NCI-H526 treated with DMSO at 0.1 percent for 48 hours (cell line): ENCODE results near the gene OTUD7B.
"Not testable (repeated sequence)": the region's sequence is repeated elsewhere in the genome, so short reads cannot be mapped to it uniquely, and the experiment has no call there.

Experiments
- DNase-seq: peaks from one replicate; lab custom pipeline; 2025; lab: John Stamatoyannopoulos, UW

The OTUD7B gene

DNA sequence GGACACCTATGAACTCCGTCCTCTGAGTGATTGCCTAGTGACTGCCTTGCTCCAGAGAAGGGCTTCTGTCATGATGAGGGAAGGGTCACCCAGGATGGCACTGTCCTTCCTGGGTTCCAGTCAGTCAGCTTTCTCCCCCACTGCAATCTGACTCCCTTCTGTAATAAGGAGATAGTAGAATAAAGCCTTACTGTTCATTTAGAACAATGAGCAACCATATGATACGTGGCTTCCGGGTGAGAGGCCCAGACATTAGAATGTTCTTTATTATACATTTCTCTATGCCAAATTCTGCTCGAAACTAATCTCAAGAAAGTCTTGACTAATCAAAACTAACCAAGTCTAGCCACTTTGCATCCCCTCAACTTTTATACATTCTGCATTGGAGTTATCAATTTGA is 65.3 kb downstream of the OTUD7B start:
- no peak for DNase-seq

DNA sequence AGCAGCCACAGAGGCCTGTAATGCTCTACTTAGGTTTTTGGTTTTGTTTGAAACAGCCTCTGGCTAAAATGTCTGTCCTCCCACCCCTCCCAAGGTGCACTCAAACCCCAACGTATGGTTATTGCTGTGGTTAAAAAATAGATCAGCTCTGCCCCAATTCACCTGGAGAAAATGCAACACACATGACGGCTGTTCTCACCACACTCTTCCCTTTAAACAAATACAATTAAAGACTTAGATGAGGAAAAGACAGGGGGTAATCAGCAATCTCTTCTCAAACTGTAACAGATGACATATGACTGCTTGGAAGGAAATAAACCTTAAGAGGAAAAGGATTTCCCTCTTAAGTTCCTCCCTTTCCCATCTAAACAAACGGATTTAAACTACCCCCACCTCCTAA is 67.6 kb downstream of the OTUD7B start:
- no peak for DNase-seq

DNA sequence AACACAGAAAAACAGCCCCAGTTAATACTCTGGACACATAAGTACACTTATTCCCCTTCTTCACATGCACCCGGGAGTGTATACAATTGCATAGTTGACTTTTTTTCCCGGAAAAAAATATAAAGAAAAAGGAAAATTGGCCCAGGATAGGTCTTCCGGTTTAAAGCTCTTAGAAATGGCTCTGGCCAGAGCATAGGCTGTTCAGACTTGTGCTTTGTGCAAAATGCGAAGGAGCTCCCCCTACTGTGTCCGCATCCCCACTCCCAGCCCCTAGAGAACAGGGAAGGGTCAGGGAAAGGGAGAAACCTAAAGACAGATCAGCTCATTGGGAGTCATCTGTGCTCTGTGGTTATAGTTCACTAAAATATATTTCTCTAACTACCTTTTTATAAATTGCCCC is 68.3 kb downstream of the OTUD7B start:
- no peak for DNase-seq

DNA sequence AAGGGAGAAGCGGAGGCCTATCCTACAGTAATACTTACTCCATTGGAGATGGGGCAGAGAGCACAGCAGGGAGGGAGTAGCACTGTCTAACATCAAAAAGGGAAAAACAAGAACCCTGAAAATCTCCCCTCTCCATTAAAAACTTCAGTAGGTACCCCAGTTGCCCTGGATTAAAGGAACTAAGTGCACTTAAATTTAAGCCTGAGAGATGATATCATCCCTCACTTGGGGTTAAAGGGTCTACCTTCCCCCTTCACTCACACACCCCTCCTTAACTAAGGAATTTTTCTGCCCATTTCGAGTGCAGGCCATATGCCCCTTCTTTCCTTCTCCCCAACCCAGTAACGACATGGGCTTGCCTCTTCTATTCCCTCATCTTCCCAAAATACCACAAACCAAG is 70.1 kb downstream of the OTUD7B start:
- no peak for DNase-seq

DNA sequence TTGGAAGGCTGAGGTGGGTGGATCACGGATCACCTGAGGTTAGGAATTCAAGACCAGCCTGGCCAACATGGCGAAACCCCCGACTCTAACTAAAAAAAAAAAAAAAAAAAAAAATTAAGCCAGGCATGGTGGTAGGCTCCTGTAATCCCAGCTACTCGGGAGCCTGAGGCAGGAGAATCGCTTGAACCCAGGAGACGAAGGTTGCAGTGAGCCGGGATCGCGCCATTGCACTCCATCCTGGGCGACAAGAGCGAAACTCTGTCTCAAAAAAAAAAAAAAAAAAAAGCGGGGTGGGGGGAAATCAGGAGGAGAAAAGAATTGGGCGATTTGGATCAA is 71.9 kb downstream of the OTUD7B start:
- DNase-seq, result not testable (repeated sequence)

DNA sequence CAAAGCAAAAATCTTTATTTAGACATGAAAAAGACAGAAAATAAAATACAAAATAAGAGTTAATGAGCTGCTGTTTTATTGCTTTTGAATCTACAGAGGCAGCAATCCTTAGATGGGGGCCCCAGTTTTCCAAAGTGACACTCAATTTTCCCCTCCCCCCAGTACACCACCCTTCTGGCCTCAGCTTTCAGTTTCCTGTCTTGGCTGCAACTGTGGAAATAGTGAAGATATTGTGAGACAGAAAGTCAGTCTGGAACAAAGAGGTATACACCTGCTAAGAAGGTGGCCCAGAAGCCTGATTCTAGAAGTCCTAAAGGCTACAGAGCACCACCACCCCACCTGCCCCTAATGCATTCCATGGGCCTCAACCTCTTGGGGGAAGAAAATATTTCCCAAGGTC is 72.8 kb downstream of the OTUD7B start:
- no peak for DNase-seq

DNA sequence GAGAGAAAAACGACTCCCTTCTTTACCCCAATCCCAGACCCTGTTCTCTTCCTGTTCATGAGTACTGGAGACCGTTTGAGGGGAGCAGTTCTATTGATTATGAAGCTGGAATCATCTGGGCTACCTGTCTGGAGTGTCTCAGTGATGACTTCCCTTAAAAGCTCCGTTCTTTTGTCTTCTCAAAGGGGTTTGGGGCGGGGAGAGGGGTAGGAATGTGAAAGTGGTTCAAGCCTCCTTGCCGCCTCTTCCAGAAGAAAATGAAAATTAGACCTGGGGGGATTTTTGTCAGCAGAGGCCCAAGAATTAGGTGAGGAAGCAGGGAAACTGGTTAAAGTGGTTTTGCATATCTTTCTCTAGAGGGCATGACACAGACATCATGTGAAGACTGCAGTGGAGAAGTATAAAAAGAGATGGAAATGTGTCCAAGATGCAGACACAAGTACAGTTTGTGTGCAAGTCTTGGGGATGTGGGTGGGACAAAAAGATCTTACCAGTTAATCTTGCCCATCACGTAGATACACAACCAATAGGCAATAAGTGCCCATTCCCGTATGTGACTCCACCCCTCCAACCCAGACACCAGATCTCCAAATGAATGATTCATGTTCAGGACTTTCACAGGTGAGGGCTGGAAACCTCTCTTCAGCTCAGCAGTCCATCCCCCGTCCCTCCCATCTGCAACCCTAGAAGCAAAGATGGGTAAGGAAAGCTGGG is 73.4 kb downstream of the OTUD7B start:
- peak; percentile 67 for DNase-seq

DNA sequence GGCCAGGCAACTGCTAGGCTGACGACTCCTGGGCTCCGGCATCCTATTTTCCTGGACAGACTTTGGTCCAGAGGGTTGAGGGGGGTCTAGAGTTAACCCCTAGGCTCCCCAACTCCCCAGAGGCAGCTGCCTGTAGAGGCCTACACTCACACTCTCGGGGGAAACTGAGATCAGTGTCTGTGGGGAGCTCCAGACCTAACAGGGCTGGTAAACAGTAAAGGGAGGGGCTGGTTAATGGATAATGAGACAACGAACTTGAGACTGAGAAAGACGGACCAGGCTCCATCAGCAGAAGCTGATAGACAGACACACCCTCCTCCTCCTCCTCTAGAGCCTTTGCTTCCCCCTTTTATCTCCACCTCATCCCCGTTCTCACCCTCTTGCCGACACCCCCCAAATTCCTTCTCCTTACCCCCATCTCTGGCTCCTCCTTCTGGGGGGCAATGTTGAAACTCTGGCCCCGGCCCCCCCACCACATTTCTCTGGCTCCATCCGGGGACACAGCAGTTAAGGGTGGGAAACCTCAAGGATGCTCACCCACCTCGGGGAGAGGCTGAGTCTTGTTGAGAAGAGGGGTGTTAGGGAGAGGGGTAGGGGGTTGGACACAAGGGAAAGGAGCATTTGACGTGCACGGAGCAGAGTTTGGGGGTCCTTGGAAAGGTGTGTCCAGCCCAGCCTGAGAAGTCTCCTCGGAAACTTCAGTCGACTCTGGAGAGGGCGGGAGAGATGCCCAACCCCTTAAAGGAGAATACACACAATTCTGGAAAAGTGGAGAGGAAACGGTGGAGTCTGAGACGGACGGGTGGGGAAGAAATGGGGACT is 74.1 kb downstream of the OTUD7B start, which contains the start of gene MTMR11:
MTMR11 (minus strand) TSS at position 710 of the 822 bp plus-strand sequence; CDS start at position 478, 232 bp downstream.
- DNase-seq, result no peak

DNA sequence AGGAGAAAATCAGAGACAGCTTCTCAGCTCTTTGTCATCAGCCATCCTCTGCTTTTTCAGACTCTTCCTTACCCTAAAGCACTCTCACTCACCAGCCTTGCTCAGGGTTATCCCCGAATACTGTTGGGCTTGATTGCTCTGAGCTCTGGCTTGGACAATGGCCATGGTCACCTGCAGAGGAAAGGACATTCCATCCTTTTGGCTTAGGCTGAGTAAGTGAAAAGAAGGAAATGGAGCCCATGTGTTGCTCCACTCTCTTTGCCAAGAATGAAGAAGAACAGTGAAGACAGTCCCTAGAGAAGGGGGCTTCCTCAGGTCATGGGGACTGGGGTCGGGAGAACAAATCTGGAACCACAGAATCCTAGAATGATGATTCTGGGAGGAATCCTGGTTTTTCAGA is 76.2 kb downstream of the OTUD7B start:
- no peak for DNase-seq

DNA sequence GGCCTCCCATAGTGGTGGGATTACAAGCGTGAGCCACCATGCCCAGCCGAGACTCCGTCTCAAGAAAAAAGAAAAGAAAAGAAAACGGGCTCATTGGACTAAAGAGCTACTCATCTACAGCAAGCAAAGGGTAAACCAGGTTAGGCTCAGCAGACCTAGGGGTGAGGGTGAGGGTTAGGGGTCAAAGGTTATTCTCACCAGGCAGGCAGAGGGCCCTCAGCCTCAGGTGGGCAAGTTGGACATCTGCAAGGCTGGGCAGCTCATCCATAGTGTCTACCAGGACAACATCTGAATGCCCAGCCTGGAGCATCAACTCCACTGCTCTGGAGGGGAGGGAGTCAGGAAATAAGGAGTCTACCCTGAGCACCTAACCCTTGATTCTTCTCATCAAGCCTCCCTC is 77.3 kb downstream of the OTUD7B start:
- DNase-seq, result no peak

DNA sequence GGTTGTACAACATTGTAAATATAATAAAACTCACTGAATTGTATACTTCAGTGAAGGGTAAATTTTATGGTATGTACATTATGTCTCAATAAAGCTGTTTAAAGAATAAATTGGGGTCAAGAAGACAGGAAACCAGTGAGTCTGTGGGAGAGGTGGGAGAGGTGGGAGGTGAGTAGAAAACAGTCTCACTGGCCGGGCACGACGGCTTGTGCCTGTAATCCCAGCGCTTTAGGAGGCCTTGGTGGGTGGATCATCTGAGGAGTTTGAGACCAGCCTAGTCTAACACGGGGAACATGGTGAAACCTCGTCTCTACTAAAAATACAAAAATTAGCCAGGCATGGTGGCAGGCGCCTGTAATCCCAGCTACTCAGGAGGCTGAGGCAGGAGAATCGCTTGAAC is 78.1 kb downstream of the OTUD7B start:
- no peak for DNase-seq

DNA sequence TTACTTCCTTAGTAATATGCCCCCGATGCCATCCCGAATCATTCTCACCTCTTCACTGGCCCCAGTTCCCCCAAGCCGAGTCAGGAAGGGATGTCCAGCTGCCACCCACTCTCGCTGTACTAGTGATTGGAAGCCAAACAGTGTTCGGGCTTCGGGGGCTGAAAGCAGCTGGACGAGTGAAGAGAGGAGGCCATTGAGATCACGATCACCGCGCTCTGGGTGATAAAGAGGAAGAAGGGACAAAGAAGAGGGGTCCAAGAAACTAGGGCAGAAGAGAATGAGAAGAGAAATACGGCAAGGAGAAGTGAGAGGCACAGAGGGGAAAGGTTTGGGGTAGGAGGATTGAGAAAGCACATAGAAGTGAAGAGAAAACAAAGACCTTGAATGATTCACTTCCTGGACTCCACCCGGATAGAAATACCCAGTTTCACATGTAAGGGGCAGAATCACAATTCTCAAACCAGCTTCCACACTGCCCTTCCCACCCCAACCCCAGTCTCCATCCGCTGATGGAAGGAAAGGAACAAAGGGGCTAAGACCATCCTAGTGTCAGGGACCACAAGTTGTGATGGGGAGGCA is 79.2 kb downstream of the OTUD7B start:
- no peak for DNase-seq

DNA sequence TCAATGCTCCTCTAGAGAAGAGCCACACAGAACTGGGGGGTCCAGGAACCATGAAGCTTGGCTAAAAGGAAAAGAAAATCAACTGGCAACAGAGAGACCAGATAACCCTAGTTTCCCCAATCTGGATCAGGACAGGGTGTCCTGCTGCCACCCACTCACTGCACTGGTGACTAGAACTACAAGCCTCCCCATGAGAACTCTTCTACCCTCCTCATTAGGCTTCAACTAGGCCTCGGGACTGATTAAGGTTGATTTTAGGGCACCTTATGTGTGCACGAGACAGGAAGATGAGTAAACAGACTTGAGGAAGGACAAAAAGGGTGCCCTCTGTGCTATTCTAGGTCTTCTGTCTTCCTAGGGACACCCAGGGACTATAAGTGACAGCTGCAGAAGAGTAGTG is 80.7 kb downstream of the OTUD7B start:
- no peak for DNase-seq

DNA sequence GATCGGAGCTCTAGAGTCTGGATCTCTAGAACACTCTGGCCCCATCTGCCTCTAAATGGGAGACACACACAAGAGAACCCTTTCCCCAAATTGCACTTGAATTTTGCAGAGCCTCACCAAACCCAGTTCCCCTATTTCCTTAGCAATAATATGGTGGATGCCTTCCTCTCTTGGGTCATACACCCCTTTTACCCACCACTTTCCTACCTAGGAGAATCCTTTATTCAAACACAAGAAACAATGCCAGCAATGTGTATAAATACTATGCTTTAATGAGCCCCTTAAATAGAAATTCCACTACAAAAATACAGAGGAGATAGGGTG is 82.2 kb downstream of the OTUD7B start:
- no peak for DNase-seq

DNA sequence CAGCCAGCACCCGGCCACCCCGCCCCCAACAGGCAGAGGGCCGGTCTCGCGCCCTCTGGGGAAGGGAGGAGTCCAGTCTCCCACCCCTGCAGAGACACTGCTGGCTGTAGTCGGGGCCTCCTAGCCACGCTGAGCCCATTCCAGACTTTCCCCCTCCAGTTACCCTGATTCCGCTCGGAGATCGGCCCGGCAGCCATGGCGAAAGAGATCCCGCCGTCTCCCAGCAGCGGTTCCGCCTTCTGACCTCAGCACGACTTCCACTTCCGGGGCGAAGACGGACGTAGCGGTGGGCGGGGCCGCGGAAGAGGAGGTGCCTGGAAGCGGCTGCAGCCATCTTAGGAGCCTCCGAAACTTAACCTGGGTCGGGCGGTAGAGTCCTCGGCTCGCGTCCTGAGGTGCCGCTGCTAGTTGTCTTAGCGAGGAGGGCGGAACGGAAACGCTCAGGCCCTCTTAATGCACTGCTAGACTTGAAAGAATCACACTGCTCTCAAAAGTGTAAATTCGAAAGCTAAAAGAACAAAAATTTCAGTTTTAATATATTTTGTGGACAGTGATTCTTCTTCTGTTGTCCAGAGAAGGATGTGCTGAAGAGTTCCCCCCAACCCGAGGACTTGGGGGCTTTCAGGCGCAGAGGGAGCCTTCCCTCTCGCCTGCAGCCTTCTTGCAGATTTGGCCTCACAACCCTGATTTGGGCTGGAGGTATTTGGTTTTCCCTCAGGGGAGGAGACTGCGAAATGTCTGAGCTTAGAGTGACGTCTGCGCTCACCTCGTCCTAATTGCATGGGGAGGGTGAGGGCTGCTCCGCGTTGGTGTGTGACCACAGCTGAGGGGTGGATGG is 82.7 kb downstream of the OTUD7B start, which contains the start of gene SF3B4:
SF3B4 (minus strand) TSS at position 241 of the 838 bp plus-strand sequence; CDS start at position 197, 44 bp downstream.
- DNase-seq, result peak; percentile 99

DNA sequence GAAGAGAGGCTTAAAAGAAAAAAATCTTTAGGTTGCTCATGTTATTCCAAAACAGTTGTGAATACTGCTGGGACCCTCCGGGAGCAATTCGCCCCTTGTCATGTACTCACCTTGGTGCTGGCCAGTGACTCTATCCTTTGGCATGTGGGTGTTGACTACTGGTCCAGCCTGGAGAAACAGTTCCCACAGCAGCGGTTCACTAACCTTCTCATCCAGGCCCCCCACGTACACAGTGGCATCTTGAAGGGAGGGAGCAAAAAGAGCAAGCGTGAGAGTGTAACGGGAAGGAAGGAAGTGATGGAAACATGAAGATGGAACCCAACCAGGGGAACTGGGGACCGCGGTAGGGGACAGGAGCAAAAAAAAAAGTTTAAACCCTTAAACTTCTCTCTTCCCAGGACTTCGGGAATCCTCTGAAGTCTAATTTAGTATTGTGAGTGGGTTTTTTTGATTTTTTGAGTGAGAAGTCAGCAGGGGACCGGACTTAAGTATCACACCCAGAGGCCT is 83.4 kb downstream of the OTUD7B start:
- DNase-seq, result no peak

DNA sequence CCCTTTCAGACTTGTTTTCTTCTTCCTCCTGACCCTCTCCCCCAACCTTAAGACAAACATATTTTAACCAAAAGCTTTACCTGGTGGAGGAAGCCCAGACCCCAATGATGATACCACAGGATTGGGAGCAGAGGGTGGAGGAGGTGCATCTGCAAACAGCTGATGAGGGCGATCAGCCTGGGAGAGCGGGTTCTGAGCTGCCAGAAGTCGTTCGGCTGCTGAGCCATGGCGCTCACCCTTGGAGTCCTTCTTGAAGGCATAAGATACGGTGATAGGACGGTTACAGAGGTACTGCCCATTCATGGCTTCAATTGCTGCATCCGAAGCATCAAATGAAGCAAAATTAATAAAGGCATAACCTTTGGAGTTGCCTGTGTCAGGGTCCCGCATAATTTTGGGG is 84.2 kb downstream of the OTUD7B start:
- DNase-seq, result no peak

DNA sequence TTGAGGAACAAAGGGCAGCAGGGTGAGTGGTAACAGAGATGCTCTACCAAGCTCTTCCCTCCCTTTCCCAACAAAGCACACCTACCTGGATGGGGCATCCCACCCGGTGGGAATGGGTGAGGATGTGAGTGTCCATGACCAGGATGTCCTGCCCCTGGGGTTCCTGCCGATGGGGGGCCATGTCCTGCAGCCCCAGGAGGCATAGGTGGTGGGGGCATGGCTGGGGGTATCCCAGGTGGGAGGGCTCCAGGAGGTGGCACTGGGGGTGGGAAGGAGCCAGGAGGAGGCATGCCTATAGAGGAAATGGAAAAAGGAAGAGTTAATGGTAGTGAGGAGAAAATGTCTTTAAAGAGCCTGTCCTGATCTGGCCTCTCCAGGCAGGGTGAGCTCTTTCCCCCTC is 84.8 kb downstream of the OTUD7B start:
- DNase-seq, result no peak

DNA sequence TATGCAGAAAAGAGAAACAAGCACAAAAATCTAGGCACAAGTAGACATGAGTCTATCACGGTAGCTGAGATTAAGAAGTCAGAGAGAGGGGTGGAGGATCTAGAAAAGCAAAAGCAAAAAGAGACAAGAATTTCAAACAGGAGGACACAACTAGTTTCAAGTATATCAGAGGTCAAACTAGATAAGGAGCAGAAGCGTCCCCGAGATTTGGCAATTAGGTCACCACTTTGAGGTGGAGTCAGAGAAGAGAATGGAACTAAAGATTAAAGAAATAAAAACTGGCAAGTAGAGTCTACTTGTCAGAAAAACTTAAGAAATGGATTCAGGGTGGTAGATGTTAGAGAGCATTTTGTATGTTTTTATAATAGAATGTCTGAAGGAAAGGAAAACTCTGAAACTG is 85.2 kb downstream of the OTUD7B start:
- no peak for DNase-seq

DNA sequence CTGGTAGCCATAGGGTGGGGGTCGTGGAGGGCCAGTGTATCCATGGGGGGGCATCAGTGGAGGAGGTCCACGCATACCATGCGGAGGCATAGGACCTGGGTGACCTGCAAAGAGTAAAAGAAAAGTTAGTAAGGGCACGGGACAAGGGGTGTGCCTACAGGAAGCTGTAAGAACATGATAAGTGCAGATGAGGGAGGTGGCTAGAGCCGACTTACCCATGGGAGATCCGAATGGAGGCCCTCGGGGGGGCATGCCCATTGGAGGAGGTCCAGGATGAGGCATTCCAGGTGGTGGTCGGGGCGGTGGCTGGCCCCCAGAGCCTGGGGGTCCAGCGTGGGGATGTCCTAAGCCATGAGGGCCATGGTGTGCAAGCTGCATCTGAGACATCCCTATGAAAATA is 86.9 kb downstream of the OTUD7B start:
- no peak for DNase-seq

DNA sequence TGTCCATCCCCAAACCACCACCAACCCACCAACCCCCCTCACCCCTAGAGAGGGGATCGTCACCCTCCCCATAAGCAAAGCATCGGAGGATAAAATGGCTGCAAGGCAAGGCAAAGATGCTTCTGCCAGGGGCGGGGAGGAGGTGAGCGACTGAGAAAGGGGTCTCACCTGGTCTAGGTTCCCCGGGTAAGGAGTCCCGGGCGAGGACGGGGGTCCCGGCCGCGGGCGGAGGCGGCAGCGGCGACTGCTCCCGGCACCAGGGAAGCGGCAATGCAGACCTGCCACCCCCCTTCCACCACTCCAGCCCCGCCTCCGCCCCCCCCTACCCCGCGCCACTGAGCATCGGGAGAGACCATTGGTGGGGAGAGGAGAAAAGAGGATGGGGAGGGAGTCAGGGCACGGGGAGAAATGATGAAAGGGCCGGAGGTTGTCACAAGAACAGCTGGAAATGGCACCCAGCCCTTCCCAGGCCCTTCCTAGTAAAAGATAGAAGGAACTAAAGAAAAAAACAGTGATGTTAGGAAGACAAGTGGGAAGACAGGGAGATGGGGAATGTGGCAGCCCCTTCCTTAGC is 92.9 kb downstream of the OTUD7B start, which contains the start of gene SV2A:
SV2A (minus strand) TSS at position 274 of the 574 bp plus-strand sequence. CDS start 4,004 bp downstream, outside the sequence.
- DNase-seq, result peak; percentile 81

DNA sequence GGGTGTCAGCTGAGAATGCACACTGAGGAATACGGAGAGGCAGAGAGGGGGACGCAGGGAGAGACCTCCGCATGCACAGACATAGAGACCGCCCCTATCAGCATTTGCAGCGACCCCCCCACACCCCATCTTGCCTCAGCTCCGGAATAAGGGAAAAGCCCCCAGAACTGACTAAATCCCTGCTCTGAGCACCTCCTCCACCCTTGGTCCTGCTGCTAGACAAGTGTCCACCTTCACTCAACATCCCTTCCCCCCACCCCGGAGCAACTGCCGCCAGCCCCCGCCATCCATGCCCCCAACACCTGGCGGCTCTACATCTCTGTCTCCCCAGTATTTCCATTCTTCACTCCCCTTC is 93.7 kb downstream of the OTUD7B start:
- DNase-seq, result no peak
